Nephron (organoid): ENCODE measurements around the gene TNS3.
"Not testable (repeated sequence)": the region's sequence is repeated elsewhere in the genome, so short reads cannot be mapped to it uniquely, and the experiment has no call there.

ENCODE experiments used
- H3K27ac Mint-ChIP-seq, 3 experiments: 2 replicates each; pipeline ENCODE4 v1.8.0; 2020; ENCODE audit warnings: mixed read lengths in 3 of 3, mild to moderate bottlenecking in 2 of 3, moderate library complexity in 1 of 3
- H3K27me3 Mint-ChIP-seq: 2 replicates; pipeline ENCODE4 v1.8.0; 2021; ENCODE audit warnings: low read depth, mild to moderate bottlenecking, moderate library complexity, mixed read lengths
- H3K36me3 Mint-ChIP-seq: 2 replicates; pipeline ENCODE4 v1.8.0; 2020; ENCODE audit warnings: low read depth, mixed read lengths
- H3K4me1 Mint-ChIP-seq: 2 replicates; pipeline ENCODE4 v1.8.0; 2020; ENCODE audit warnings: mixed read lengths
- H3K4me3 Mint-ChIP-seq, 3 experiments: 2 replicates each; pipeline ENCODE4 v1.8.0; 2020; ENCODE audit warnings: mild to moderate bottlenecking in 3 of 3, mixed read lengths in 3 of 3, moderate library complexity in 2 of 3
- H3K9me3 Mint-ChIP-seq: 2 replicates; pipeline ENCODE4 v1.8.0; 2020; ENCODE audit warnings: mixed read lengths
- TF ChIP-seq, protein P1 (sequence below), 3 experiments: fragments of 200-600 bp; sonication (generic); IDR thresholded peaks; one replicate each; pipeline ENCODE4 v1.5.0; 2021; ENCODE audit warnings: antibody characterized with exemption in 3 of 3; ENCODE audit not compliant: unreplicated experiment in 3 of 3

TNS3 gene

DNA sequence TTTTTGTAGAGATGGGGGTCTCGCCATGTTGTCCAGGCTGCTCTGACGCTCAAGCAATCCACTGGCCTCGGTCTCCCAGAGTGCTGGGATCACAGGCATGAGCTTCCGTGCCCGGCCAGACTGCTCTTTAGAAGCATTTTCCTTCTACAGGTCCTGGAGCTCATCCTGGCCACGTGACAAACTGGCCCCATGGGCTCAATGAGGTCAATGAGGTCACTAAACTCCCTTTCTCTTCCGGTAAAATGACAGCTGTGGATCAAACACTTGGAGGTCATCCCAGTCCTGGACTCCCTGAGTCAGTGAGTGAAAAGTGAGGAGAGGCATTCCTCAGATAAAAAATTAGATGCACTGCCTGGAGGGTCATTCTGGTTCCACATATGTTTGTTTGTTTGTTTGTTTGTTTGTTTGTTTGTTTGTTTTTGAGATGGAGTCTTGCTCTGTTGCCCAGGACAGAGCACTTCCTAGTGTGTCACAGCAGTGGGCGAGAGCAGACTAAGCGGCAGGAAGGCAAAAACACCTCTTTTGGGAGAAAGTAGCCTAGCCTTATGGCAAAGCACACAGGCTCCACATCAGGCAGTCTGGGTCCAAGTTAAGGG lies 134.9 kb downstream of the TNS3 start:
- no peaks in the 10 kb centered on the region for H3K9me3 Mint-ChIP-seq
- TF ChIP-seq, protein P1, sequence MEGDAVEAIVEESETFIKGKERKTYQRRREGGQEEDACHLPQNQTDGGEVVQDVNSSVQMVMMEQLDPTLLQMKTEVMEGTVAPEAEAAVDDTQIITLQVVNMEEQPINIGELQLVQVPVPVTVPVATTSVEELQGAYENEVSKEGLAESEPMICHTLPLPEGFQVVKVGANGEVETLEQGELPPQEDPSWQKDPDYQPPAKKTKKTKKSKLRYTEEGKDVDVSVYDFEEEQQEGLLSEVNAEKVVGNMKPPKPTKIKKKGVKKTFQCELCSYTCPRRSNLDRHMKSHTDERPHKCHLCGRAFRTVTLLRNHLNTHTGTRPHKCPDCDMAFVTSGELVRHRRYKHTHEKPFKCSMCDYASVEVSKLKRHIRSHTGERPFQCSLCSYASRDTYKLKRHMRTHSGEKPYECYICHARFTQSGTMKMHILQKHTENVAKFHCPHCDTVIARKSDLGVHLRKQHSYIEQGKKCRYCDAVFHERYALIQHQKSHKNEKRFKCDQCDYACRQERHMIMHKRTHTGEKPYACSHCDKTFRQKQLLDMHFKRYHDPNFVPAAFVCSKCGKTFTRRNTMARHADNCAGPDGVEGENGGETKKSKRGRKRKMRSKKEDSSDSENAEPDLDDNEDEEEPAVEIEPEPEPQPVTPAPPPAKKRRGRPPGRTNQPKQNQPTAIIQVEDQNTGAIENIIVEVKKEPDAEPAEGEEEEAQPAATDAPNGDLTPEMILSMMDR (IDR thresholded peaks at IDR 0.05; ENCODE audit: unreplicated experiment in 3 of 3), result no peak
- H3K4me3 Mint-ChIP-seq, result no peak overlapping the region
- H3K36me3 Mint-ChIP-seq, result peaks cover 4% of the 10 kb centered on the region
- H3K4me1 Mint-ChIP-seq, result peaks cover 55% of the 10 kb centered on the region
- H3K27ac Mint-ChIP-seq, result peak overlapping the region; percentile 3 to 58 (median 23)
- no peaks in the 10 kb centered on the region for H3K27me3 Mint-ChIP-seq

DNA sequence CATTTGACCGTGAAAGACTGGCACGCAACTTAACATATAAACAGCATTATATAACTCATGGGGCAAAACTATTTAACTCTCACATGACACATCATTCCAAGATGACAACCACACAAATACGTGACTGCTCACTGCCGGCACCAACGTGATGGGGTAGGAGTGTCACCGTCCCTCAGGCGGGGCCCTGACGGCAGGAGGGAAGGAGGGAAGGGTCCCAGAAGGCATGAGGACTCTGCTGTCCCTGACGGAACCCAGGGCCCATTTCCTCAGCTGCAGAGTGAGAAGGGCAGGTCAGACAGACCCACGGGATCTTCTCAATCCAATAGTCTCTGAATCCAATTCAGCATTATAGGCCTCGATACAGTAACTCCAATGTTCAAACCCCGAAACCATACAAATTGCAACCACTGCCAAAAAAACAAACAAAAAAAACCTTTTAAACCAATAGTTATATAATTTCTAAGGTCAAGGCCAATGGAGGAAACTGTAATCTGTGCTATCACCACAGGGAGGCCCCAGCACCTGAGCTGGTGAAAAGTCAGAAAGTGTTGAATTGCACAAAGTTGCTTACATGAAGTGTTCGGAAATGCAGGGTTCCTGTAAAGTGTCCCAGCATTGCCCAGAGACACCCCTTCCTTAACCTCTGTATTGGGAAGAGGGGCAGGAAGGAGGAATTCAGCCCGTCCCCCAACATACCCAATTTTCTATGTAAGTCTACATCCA lies 137.4 kb downstream of the TNS3 start:
- Mint-ChIP-seq H3K36me3 (peaks cover 11% of the 10 kb centered on the region), H3K27me3 (no peaks in the 10 kb centered on the region), H3K4me3 (no peak overlapping the region), H3K4me1 (peaks cover 47% of the 10 kb centered on the region), H3K27ac (peak overlapping the region; percentile 61 to 84 (median 68)), H3K9me3 (no peaks in the 10 kb centered on the region)
- TF ChIP-seq, protein P1 (IDR thresholded peaks at IDR 0.05; ENCODE audit: unreplicated experiment in 3 of 3), result peak; percentile 53 to 63 (median 54)

DNA sequence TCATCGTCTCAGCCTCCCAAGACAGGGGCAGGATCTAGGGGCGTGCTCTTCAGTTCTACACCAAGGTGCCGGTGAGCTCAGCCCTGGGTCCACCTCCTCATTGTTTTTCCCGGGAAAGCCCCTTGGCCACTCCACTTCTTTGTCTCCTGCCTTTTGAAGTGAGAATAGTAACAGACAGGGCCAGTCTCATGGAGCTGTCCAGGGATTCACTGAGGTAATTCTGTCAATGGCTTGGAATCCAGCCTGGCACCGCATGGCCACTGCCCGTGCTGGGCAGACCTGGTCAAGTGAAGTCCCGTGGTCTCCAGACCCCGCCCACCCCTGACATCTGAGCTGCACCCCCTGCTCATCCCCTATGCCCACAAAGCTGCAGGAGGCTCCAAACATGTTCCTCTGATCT lies 138.9 kb downstream of the TNS3 start:
- Mint-ChIP-seq H3K4me3 (no peak overlapping the region), H3K36me3 (peaks cover 22% of the 10 kb centered on the region), H3K27me3 (no peaks in the 10 kb centered on the region), H3K27ac (peak overlapping the region in 2 of 3 experiments; percentile 43 to 63), H3K4me1 (peaks cover 47% of the 10 kb centered on the region), H3K9me3 (no peaks in the 10 kb centered on the region)
- TF ChIP-seq, protein P1 (IDR thresholded peaks at IDR 0.05; ENCODE audit: unreplicated experiment in 3 of 3), result no peak

- H3K9me3 Mint-ChIP-seq, result no peaks in the 10 kb centered on the region
- TF ChIP-seq, protein P1 (IDR thresholded peaks at IDR 0.05; ENCODE audit: unreplicated experiment in 3 of 3), result no peak
- no peak overlapping the region for H3K4me3 Mint-ChIP-seq
- no peaks in the 10 kb centered on the region for H3K27me3 Mint-ChIP-seq
- peak overlapping the region in 1 of 3 experiments; percentile 9 for H3K27ac Mint-ChIP-seq
- H3K36me3 Mint-ChIP-seq, result peaks cover 18% of the 10 kb centered on the region
- H3K4me1 Mint-ChIP-seq, result peaks cover 43% of the 10 kb centered on the region
Observed at GRCh38 chr7:47442605-47442865, 139.4 kb downstream of the TNS3 start.

- TF ChIP-seq, protein P1 (IDR thresholded peaks at IDR 0.05; ENCODE audit: unreplicated experiment in 3 of 3), result no peak
- no peaks in the 10 kb centered on the region for H3K9me3 Mint-ChIP-seq
- no peaks in the 10 kb centered on the region for H3K27me3 Mint-ChIP-seq
- H3K4me3 Mint-ChIP-seq, result no peak overlapping the region
- peaks cover 38% of the 10 kb centered on the region for H3K4me1 Mint-ChIP-seq
- H3K27ac Mint-ChIP-seq, result peak overlapping the region in 2 of 3 experiments; percentile 9 to 27
- peaks cover 18% of the 10 kb centered on the region for H3K36me3 Mint-ChIP-seq
Observed at GRCh38 chr7:47441796-47442604, 139.9 kb downstream of the TNS3 start.

DNA sequence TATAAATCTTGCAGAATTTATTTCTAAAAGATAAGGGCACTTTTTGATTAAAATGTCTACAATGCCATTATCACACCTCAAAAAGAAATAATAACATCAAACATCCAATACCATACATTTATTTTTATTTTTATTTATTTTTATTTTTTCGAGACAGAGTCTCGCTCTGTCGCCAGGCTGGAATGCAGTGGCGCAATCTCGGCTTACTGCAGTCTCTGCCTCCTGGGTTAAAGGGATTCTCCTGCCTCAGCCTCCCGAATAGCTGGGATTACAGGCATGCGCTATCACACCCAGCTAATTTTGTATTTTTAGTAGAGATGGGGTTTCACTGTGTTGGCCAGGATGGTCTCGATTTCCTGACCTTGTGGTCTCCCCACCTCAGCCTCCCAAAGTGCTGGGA lies 140.9 kb downstream of the TNS3 start:
- H3K27ac Mint-ChIP-seq, H3K4me3 Mint-ChIP-seq, H3K27me3 Mint-ChIP-seq, H3K9me3 Mint-ChIP-seq: not testable (repeated sequence)
- Mint-ChIP-seq H3K36me3 (peaks cover 19% of the 10 kb centered on the region), H3K4me1 (peaks cover 31% of the 10 kb centered on the region)
